GM18498 (cell line): Measurements from ENCODE around the gene TUBG1.
"Not testable (repeated sequence)": the region's sequence is repeated elsewhere in the genome, so short reads cannot be mapped to it uniquely, and the experiment has no call there.

ENCODE experiments used
- ATAC-seq: cut with Tn5 transposase; IDR thresholded peaks from one replicate; pipeline ENCODE4 v1.9.1; 2021; ENCODE audit warnings: mild to moderate bottlenecking, moderate library complexity; ENCODE audit not compliant: unreplicated experiment

Gene TUBG1

DNA sequence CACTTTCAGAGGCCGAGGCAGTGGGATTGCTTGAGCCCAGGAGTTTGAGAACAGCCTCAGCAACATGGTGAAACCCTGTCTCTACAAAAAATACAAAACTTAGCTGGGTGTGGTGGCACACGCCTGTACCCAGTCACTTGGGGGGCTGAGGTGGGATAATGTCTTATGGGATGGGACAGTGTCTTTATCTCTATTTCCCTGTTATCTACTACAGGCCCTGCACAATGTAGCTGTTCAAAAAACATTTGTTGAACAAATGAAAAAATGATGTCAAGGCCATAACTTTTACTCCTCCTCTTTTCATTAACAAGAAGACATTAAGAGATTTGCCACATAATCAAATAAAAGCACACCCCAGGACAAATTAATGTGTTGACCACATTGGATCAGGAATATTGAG is 13.8 kb downstream of the TUBG1 start:
- ATAC-seq: no peak

DNA sequence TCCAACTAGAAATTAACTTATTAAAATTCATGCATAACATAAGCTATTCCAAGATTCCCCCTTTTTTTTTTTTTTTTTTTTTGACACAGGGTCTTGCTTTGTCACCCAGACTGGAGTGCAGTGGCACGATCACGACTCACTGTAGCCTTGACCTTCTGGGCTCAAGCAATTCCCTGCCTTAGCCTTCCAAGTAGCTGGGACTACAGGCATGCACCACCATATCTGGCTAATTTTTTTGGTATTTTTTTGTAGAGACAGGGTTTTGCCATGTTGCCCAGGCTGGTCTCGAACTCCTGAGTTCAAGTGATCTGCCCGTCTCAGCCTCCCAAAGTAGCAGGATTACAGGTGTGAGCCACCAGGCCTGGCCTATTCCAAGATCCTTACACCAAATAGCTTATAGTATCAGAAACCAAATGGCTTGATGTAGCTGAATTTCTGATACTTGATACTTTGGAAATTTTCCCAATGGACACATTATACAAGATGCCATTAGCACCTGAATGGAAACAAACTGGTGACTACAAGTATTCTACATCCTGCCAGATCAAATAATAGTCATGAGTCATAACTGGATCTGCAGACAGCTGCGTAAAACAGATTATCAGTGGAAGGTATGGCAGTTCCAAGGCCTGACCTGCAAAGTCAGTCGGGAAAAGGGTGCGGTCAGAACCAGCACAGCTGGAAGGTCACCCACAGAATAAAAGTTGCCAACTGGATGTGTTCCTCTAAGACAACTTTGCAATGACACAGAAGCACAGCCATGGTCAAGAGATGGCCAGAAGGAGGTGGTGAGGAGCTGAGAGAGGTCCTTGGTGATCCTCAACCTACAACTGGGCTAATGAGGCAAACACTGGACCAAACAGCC is 14.5 kb downstream of the TUBG1 start:
- no peak for ATAC-seq

DNA sequence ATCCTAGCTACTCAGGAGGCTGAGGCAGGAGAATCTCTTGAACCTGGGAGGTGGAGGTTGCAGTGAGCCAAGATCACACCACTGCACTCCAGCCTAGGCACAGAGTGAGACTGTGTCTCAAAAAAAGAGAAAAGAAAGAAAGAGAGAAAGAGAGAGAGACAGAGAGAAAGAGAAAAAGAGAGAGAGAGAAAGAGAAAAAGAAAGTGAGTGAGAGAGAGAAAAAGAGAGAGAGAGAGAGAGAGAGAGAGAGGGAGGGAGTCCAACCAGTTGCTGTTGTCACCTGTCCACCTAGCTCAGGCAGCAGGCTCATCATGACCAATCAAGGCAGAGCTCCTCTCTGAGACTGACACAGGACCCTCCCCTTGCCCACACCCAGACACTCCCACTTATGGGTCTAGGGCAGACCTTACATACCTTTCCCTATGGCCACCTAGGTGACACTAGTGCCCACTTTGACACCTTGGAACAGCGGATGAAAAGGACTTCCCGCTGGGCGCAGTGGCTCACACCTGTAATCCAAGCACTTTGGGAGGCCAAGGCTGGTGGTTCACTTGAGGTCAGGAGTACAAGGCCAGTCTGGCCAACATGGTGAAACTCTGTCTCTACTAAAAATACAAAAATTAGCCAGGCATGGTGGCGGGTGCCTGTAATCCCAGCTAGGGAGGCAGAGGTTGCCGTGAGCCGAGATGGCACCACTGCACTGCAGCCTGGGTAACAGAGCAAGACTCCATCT is 17.7 kb downstream of the TUBG1 start:
- ATAC-seq: not testable (repeated sequence)

DNA sequence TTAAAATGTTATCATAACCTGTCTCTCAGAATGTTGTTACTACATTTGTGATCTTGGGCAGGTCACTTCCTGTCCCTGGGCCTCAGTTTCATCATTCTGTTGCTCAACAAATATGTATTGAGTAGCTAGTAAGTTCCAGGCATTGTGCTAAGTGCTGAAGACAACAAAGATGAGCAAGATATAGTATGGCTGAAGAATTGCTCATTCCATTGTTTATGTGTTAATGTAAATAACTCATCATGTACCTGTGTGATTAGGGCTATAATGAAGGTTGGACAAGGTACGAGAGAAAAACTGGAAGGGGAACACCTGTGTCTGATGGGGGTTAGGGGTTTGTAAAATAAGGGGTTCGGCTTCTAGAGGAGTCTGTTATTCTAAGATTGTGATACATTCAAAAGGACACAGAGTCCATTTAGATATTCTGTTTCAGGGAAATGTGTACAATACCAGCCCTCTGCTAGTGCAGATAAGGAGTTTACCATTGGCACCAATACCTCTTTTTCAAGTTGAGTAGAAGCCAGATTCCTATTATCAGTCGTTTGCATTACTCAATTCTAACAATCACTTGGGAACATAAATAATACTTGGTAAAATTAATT is 20.0 kb downstream of the TUBG1 start:
- no peak for ATAC-seq

DNA sequence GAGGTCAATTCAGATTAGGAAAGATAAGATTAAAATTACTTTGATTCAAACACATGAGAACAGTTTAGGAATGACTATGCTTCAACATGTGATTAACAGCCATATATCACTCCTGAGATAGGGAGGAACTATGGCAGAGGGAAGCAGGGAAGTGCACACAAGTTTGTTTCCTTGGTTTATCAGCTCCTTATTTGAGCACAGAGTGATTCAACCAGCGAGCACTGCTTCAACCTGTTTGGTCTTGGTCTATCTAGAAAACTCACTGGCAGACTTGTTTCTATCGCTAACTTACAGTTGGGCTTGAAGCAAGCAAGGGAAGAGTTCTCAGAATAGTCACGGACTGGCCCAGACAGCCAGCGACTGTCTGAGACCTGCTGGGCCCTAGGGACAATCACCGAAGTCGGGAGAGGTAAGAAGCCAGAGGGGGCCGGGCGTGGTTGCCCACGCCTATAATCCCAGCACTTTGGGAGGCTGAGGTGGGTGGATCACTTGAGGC is 23.5 kb downstream of the TUBG1 start:
- no peak for ATAC-seq

DNA sequence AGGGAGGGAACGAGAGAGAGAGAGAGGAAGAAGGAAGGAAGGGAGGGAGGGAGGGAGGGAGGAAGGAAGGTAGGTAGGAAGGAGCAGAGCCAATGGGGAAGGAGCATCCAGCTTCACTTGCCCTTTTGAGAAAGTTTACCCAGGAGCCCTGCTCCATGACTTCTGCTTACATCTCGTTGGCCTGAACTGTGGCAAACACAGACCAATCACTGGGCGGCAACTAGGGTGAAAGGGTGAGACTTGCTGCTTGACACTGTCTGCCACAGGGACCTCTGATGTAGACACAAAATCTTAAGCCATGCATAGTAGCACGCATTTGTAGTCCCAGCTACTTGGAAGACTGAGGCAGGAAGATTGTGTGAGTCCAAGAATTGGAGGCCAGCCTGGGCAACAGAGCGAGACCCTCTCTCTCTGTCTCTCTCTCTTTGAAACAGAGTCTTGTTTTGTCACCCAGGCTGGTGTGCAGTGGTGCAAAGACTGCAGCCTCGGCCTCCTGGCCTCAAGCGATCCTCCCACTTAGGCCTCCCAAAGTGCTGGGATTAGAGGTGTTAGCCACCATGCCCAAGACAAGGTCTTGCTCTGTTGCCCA is 30.1 kb downstream of the TUBG1 start:
- ATAC-seq: no peak

DNA sequence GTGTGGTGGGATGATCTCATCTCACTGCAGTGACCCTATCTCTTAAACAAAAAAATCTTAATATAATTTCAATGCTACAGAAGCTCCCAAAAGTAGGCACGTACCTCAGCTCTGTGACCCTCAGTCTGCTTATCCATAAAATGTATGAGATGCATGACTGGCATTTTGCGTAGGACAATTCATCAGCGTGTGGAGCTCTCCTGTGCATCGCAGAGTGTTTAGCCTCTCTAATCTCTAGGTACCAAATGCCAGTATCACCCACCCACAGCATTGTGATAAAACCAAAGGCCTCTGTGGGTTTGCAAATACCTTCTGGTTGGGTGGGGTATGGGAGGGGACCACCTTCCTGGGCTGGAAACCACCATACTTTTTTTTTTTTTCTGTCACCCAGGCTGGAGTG is 30.6 kb downstream of the TUBG1 start:
- no peak for ATAC-seq

DNA sequence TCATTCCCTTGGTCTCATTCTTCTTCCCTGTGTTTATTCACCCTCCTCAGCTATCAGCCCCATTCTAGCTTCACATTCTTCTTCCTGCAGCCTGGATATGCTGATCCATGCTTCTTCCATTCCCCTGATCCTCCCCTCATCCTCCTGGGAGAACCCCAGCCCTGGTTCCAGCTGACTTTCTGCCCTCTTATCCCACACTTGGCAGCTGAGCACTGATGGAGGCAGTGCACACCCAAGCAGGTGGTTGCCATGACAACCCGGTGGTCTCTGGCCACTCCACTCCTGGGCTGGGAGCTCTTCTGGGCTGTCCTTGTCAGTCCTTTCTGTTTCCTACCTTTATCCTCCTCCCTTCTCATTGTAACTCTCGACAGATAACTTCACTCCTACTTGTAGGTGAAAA is 32.9 kb downstream of the TUBG1 start:
- no peak for ATAC-seq

DNA sequence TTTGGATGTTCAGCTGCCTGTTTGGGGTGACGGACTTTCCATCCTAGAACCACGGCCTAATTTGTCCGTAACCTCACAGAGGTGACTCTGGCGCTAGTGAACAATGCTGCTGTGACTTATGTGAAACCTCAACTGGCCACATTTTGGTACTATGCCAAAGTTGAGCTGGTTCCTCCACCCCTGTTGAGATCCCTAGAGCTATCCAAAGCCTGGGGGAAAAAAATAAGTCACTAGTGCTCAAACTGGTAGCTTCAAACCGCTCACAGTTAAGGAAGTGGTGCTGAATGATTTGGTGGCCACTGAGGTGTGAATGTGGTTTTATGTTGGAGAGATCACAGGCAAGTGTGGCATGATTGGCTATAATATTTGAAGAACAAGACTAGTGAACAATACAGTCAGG is 38.3 kb downstream of the TUBG1 start:
- no peak for ATAC-seq

DNA sequence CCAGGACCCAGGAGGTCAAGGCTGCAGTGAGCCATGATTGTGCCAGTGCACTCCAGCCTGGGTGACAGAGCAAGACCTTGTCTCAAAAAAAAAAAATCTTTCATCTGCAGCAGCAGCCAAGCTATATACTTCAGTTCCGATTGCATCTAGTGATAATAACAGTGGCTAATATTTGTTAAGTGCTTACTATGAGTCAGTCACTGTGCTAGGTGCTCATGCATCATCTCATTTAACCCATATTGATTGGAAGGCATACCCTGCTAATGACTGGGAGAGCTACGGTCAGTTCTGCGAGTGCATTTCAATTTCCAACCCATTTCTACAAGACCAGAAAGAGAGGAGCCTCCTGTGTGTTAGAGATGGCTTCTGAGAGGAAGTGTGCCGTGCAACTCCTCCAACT is 41.9 kb downstream of the TUBG1 start:
- no peak for ATAC-seq

DNA sequence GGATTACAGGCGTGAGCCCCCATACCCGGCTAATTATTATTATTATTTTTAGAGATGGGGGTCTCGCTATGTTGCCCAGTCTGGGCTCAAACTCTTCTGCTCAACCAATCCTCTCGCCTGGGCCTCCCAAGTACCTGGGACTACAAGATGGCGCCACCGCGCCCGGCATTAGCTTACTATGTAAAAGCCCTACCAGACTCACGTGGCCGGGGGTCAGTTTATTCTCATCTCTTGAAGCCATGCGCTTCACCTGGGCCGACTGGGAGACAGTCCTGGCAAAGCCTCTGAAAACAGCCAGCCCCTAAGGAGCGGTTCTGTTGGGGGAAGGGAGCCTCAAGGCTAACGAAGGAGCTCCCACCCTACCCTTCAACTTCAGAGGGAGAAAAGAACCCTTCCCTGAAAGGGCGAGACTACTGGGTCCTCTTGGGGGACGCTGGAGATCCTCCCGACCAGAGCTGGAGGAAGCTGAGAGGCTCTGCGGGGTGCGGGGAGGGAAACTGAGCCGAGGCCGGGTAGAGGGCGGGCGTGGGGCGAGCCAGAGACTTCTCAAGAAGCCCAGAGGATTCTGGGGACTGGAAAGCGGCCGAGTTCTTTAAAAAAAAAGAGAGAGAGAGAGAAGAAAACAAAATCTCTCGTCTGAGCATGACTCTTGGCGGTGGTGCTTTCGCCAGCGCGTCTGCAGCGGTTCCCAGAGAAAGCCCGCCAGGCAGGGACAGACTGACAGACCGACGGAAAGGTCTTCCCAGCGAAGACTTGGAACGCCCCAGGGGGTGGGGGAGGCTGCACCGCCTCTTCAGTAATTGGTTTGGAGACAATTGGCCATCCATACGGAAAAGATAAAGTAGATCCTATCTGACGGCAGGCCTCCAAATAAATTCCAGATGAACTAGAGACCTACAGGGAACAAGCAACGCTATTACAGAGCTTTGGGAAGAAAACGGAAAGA is 44.0 kb downstream of the TUBG1 start:
- ATAC-seq: no peak

DNA sequence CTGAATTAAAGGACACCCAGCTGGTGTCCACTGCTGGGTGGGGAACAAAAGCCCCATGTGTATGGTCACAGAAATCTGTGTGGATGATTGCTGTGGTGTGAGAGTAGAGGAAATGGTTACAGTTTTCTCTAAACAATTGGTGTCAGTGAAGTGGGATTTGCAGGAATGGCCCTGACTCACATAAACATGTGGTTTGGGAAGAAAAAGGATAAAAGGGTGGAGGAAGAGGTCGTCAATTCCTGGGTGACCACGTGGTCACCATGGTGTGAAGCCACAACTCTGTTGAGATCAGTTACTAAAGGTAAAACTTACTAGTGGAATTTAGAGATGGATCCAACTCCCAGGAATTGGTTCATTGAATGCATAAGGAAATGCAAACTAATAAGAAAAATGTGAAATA is 46.0 kb downstream of the TUBG1 start:
- no peak for ATAC-seq

DNA sequence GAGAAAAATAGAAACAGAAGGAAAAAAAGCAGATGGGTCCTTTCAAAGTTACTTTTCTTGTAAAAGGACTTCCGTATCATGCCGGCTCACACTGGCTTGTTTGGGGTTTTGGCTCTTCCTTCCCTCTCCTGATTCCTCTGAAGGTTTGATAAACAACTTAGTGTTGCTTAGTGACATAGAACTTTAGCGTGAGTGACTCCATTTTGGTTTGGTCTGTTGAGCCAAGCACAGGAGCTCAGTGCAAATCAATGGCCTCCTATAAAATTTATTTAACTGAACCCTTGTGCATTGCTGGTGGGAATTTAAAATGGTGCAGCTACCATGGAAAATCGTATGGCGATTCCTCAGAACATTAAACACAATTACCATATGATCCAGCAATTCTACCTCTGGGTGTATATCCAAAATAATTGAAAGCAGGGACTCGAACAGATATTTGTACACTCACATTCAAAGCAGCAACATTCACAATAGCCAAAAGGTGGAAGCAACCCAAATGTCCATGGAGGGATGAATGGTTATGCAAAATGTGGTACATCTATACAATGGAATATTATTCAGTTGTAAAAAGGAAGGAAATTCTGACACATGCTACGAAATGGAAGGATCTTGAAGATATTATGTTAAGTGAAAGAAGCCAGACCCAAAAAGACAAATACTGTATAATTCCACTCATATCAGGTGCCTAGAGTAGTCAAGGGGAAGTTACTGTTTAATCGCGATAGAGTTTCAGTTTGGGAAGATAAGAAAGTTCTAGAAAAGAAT is 48.5 kb downstream of the TUBG1 start:
- ATAC-seq: no peak

DNA sequence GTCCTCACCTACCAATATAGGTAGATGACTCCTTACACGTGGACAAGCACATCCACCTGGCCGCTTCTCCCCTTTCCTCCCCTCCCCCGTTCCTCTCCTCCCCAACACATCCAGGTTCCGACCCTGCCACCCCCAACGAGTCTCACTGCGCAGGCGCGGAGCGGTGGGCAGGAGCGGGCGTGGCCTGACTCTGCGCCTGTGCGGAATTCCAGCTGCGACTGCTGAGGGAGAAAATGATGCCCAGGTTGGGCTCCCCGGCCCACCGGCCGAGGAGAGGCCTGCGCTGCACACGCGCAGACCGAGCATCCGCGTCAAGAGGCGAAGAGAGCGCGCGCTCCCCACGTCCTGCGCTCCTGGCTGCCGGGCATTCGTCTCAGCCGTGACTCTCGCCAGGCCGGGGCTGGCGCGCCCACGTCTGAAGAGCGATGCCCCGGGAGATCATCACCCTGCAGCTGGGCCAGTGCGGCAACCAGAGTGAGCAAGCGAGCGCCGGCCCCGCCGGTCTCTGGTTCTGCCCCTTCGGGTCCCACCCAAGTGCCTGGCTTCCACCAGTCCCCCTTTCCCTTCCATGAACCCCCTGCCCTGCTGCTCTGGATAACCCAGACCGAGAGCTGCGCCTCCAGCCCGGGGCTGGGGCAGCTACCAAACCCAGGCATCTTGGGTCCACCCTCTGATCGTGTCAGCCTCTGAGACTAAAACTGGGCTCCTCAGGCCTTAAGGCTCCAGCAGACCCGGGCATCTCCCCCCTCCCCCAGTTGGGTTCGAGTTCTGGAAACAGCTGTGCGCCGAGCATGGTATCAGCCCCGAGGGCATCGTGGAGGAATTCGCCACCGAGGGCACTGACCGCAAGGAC is 49.8 kb downstream of the TUBG1 start, which contains the start of gene TUBG2:
Gene TUBG2, plus strand, starts transcription at position 206 of the 853 bp plus-strand sequence. Its CDS starts 220 bp downstream, at position 426.
- ATAC-seq: peak; percentile 61

DNA sequence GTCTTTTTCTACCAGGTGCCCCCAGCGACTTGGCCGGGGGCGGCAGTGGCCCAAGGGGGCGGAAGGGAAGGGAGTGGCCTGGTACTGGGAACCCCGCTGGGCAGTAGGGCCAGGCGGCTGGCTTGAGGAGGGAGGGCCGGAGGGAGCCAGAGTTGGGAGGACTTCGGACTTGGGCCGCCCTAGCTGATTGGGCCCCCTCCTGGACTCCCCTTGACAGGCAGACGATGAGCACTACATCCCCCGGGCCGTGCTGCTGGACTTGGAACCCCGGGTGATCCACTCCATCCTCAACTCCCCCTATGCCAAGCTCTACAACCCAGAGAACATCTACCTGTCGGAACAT is 50.4 kb downstream of the TUBG1 start:
- ATAC-seq: not testable (repeated sequence)

DNA sequence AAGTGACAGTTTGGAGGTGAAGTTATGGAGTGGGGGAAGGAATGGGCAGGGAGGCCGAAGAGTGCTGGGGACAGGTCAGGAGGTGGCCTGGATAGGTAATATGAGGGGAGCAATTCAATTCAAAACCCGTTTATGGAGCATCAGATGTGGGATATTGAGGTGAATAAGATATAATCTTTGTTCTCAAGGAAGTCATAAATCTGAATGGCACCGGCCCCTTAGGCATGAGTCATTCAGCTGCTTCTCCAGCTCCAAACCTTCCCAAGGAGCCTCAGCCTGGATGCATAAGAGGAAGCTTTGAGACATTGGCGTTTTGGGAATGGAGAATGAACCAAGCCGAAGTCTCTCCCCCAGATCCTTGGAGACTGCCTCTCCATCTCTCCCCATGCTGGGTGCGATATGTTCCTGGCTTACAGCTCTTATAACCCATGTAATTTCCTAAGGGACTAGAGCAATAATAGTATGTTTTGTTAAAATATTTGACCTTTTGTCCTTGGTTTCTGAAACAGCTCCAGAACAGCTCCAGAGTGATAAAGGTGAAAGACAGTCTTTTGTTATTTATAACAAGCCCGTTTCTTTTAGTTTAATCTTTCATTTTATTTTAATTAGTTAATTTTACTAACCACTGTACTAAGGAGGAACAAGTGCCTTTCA is 51.3 kb downstream of the TUBG1 start:
- ATAC-seq: no peak
